ENCODE data around the gene KCNN1. TPM values are rescaled to one million over a fixed set of nuclear protein-coding genes. Genes with fewer than 3 reads are reported as not detected.

The KCNN1 gene
- total RNA-seq, 1 donor, result not detected

- no peak for TF ChIP-seq CTCF (IDR thresholded peaks at IDR 0.05; ENCODE audit: insufficient read depth, low read length)
- DNase-seq (ENCODE audit: low read depth), result no peak
- H3K4me3 ChIP-seq (ENCODE audit: low read depth, low read length), result no peak overlapping the region
These were observed 6.9 kb downstream of the KCNN1 start for GRCh38 chr19:17973759-17974158.

GRCh38 chr19:17974551-17974950 is 7.6 kb downstream of the KCNN1 start:
- TF ChIP-seq CTCF (IDR thresholded peaks at IDR 0.05; ENCODE audit: insufficient read depth, low read length), result no peak
- no peak for DNase-seq (ENCODE audit: low read depth)
- no peak overlapping the region for H3K4me3 ChIP-seq (ENCODE audit: low read depth, low read length)

- TF ChIP-seq CTCF (IDR thresholded peaks at IDR 0.05; ENCODE audit: insufficient read depth, low read length), result no peak
- DNase-seq (ENCODE audit: low read depth), result no peak
These were observed 8.1 kb downstream of the KCNN1 start for GRCh38 chr19:17975032-17975431.

DNA sequence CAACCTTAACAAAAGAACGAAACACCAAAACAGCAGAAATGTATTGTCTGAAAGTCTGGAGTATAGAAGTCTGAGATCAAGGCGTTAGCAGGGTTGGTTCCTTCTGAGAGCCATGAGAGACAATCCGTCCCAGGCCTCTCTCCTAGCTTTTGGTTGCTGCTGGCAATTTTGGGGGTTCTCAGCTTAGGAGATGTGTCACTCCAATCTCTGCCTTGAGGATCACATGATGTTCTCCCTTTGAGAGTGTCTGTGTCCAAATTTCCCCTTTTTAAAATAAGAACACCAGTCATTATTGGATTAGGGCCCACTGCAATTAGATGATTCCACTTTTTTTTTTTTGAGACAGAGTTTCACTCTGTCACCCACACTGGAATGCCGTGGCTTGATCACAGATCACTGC is 10.1 kb downstream of the KCNN1 start:
- no peak overlapping the region for H3K4me3 ChIP-seq (ENCODE audit: low read depth, low read length)
- no peak for TF ChIP-seq CTCF (IDR thresholded peaks at IDR 0.05; ENCODE audit: insufficient read depth, low read length)
- no peak for DNase-seq (ENCODE audit: low read depth)

More at GRCh38 chr19:17975032-17975431, 8.1 kb downstream of the KCNN1 start:
- no peak overlapping the region for H3K4me3 ChIP-seq (ENCODE audit: low read depth, low read length)

DNA sequence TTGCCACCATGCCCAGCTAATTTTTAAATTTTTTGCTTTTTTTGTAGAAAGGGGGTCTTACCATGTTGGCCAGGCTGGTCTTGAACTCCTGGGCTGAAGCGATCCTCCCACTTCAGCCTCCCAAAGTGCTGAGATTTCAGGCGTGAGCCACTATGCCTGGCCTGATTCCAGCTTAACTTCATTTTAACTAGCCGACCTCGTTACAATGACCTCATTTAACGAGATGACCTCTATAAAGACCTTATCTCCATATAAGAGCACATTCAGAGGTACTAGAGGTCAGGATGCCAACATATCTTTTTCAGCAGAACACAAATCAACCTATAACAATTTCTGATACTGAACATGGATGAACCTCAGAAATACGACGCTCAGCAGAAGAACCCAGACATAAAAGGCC is 10.6 kb downstream of the KCNN1 start:
- H3K4me3 ChIP-seq (ENCODE audit: low read depth, low read length), result no peak overlapping the region
- DNase-seq (ENCODE audit: low read depth), result no peak
- no peak for TF ChIP-seq CTCF (IDR thresholded peaks at IDR 0.05; ENCODE audit: insufficient read depth, low read length)

- TF ChIP-seq CTCF (IDR thresholded peaks at IDR 0.05; ENCODE audit: insufficient read depth, low read length), result no peak
- H3K4me3 ChIP-seq (ENCODE audit: low read depth, low read length), result no peak overlapping the region
- DNase-seq (ENCODE audit: low read depth), result no peak
These were observed 14.7 kb downstream of the KCNN1 start for GRCh38 chr19:17981611-17982010.

DNA sequence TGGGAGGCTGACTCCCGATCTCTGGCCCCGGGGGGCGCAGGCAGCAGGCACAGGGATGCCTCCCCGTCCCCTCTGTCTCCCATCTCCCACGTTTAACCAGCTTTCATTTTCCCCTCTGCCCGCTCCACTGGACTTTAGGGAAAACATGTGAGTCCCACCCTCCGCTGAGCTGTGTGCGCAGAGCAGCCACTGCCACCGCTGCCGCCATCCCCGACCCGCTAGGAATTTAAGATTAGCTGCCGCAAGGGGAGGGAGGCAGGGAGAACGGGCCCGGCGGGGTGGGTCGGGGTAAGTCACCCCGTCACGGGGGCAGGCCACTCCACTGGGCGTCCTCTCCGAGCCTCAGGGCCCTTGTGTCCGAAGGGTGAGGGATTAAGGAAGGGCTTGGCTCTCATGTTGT is 15.5 kb downstream of the KCNN1 start:
- no peak for DNase-seq (ENCODE audit: low read depth)
- no peak for TF ChIP-seq CTCF (IDR thresholded peaks at IDR 0.05; ENCODE audit: insufficient read depth, low read length)
- H3K4me3 ChIP-seq (ENCODE audit: low read depth, low read length), result no peak overlapping the region

Measured in fibroblast of the aortic adventitia (primary cell).